ENCODE data around the gene GAL.

DNA sequence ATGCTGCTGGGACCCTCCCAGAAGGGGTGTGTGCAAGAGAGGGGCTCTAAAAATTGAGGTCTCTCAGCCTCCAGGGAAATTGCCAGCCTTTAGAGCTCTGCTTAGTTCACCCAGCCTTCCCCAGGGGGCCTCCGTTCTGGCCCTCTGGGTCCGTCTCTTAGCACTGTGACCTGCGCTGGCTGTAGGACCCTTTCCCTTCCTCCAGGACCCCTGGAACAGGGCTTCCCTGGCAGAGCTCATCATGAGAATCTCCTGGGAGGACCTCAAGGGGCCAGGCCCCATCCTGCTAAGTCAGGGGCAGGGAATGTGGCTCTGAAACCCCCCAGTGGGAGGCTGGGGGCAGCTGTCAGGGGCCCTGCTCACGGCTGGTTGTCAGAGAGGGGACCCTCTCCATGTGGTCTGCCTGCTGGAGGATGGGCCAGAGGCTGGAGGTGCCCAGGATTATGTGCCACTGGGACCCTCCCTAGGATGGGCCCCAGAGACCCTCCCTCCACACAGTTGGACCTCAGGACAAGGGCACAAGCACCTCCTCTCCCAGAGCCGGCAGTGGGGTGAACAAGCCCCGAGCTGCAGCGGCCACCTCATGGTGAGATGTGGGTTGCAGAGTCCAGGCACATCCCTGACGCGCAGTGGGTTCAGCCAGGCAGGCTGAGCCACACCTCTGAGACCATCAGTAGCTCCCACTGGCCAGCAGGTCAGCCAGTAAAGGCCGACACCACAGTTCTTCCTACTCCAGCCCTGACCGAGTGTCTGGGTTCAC is 27.1 kb upstream of the GAL start:
- TF ChIP-seq POLR2A (IDR thresholded peaks at IDR 0.05; ENCODE audit: control extremely low read depth in 1 of 2, low read depth in 2 of 2, low read length in 2 of 2) (no peak), TCF12 (IDR thresholded peaks at IDR 0.05; ENCODE audit: low read depth, low read length) (no peak), EGR1 (IDR thresholded peaks at IDR 0.05; ENCODE audit: borderline replicate concordance, low read depth, low read length) (no peak), RBBP5 (IDR thresholded peaks at IDR 0.05; ENCODE audit: borderline replicate concordance, low read depth, low read length) (no peak), SP2 (IDR thresholded peaks at IDR 0.05; ENCODE audit: low read length) (no peak), SUZ12 (IDR thresholded peaks at IDR 0.05; ENCODE audit: low read length) (no peak), CHD1 (IDR thresholded peaks at IDR 0.05; ENCODE audit: low read depth, low read length) (no peak), EZH2 (IDR thresholded peaks at IDR 0.05; ENCODE audit: low read depth, low read length, severe bottlenecking) (no peak), RAD21 (IDR thresholded peaks at IDR 0.05 in 1 of 2, conservative IDR thresholded peaks at IDR 0.05 in 1 of 2; ENCODE audit: low read depth in 2 of 2, low read length in 2 of 2) (no peak), YY1 (IDR thresholded peaks at IDR 0.05; ENCODE audit: low read depth, low read length) (no peak), BRCA1 (IDR thresholded peaks at IDR 0.05; ENCODE audit: low read depth, low read length) (no peak), PHF8 (conservative IDR thresholded peaks at IDR 0.05; ENCODE audit: low read depth, low read length) (no peak)
- TF ChIP-seq, protein P1, sequence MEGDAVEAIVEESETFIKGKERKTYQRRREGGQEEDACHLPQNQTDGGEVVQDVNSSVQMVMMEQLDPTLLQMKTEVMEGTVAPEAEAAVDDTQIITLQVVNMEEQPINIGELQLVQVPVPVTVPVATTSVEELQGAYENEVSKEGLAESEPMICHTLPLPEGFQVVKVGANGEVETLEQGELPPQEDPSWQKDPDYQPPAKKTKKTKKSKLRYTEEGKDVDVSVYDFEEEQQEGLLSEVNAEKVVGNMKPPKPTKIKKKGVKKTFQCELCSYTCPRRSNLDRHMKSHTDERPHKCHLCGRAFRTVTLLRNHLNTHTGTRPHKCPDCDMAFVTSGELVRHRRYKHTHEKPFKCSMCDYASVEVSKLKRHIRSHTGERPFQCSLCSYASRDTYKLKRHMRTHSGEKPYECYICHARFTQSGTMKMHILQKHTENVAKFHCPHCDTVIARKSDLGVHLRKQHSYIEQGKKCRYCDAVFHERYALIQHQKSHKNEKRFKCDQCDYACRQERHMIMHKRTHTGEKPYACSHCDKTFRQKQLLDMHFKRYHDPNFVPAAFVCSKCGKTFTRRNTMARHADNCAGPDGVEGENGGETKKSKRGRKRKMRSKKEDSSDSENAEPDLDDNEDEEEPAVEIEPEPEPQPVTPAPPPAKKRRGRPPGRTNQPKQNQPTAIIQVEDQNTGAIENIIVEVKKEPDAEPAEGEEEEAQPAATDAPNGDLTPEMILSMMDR (IDR thresholded peaks at IDR 0.05; ENCODE audit: control extremely low read depth in 1 of 3, insufficient read depth in 1 of 3, low read depth in 1 of 3, low read length in 3 of 3) = no peak
- TF ChIP-seq, protein P2, sequence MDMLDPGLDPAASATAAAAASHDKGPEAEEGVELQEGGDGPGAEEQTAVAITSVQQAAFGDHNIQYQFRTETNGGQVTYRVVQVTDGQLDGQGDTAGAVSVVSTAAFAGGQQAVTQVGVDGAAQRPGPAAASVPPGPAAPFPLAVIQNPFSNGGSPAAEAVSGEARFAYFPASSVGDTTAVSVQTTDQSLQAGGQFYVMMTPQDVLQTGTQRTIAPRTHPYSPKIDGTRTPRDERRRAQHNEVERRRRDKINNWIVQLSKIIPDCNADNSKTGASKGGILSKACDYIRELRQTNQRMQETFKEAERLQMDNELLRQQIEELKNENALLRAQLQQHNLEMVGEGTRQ (IDR thresholded peaks at IDR 0.05; ENCODE audit: low read length) = no peak
